Osteocyte (in vitro differentiated cells): ENCODE results near the gene NTSR2. TPM values are rescaled to one million over a fixed set of nuclear protein-coding genes. Genes with fewer than 3 reads are reported as not detected.

Experiments
- DNase-seq: peaks from one replicate; pipeline ENCODE4 v3.0.0; 2021; ENCODE audit warnings: mixed read lengths; ENCODE audit not compliant: unreplicated experiment; ENCODE audit errors: extremely low spot score
- H3K27ac Mint-ChIP-seq: one replicate; pipeline ENCODE4 v1.8.0; 2021; ENCODE audit warnings: mild to moderate bottlenecking, mixed read lengths; ENCODE audit not compliant: unreplicated experiment
- H3K27me3 Mint-ChIP-seq: one replicate; pipeline ENCODE4 v1.8.0; 2021; ENCODE audit warnings: mixed read lengths; ENCODE audit not compliant: unreplicated experiment
- H3K36me3 Mint-ChIP-seq: one replicate; pipeline ENCODE4 v1.8.0; 2021; ENCODE audit warnings: mixed read lengths; ENCODE audit not compliant: unreplicated experiment
- H3K4me1 Mint-ChIP-seq: one replicate; pipeline ENCODE4 v1.8.0; 2021; ENCODE audit warnings: mixed read lengths; ENCODE audit not compliant: unreplicated experiment
- H3K4me3 Mint-ChIP-seq: one replicate; pipeline ENCODE4 v1.8.0; 2021; ENCODE audit warnings: mild to moderate bottlenecking, moderate library complexity, mixed read lengths; ENCODE audit not compliant: unreplicated experiment
- H3K9me3 Mint-ChIP-seq: one replicate; pipeline ENCODE4 v1.8.0; 2021; ENCODE audit warnings: mixed read lengths; ENCODE audit not compliant: unreplicated experiment
- total RNA-seq: library from RNA; stranded (reverse); gene quantifications from 2 replicates; pipeline ENCODE4 v1.2.1, GENCODE V29; 2021
- TF ChIP-seq, protein P1 (sequence below): fragments of 200-600 bp; sonication (generic); IDR thresholded peaks from 2 replicates; pipeline ENCODE4 v1.5.0; 2021; ENCODE audit warnings: antibody characterized with exemption, mild to moderate bottlenecking, moderate library complexity

Gene NTSR2
- total RNA-seq, 1 donor from 2014 or later = not detected

DNA sequence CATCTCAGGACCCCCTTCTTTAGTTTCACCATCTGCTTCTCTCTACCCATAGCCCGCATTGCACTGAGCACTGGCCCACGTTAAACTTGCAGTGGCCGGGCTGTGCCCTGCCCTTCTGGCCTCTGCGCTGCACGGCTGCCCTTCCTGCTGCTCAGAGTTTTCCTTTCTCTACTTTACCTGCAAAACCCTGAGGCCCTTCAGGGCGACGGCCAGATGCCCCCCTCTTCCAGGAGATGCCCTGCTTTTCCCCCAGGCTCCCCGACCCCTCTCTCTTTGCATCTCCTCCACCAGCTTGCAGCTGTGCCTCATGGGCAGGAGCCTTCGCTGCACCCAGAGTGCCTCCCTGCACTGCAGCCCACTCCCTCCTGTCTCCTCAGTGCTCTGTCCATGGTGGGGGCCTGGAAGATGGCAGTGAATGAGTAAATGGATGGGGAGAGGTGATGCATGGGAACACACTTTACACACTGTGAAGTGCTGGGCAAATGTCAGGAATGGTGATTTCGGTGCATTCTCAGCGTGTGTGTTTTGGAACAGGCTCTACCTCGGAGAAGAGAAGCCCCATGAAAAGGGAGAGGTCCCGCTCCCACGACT, 53.8 kb downstream of the NTSR2 start:
- Mint-ChIP-seq H3K36me3 (no peaks in the 10 kb centered on the region), H3K4me3 (no peak overlapping the region), H3K27ac (no peak overlapping the region), H3K27me3 (peaks cover 10% of the 10 kb centered on the region), H3K4me1 (no peaks in the 10 kb centered on the region), H3K9me3 (no peaks in the 10 kb centered on the region)
- TF ChIP-seq, protein P1, sequence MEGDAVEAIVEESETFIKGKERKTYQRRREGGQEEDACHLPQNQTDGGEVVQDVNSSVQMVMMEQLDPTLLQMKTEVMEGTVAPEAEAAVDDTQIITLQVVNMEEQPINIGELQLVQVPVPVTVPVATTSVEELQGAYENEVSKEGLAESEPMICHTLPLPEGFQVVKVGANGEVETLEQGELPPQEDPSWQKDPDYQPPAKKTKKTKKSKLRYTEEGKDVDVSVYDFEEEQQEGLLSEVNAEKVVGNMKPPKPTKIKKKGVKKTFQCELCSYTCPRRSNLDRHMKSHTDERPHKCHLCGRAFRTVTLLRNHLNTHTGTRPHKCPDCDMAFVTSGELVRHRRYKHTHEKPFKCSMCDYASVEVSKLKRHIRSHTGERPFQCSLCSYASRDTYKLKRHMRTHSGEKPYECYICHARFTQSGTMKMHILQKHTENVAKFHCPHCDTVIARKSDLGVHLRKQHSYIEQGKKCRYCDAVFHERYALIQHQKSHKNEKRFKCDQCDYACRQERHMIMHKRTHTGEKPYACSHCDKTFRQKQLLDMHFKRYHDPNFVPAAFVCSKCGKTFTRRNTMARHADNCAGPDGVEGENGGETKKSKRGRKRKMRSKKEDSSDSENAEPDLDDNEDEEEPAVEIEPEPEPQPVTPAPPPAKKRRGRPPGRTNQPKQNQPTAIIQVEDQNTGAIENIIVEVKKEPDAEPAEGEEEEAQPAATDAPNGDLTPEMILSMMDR = no peak
- no peak for DNase-seq

DNA sequence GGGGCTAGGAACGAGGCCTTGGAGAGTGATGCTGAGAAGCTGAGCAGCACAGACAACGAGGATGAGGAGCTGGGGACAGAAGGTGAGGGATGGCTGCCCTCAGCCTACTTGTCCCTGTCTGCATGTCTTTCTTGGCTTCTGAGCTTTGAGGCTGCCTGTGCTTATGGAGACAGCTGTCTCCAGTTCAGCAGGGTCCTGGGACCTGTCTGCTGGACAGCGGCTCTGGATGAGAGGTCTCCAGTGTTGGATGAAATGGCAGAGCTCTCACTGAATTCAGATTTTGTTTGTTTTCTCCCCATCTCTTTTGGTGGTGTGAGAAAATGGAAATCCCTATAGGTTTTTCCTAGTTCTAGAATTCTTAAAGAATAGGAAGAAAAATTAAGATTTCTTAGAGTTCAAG, 54.8 kb downstream of the NTSR2 start:
- no peaks in the 10 kb centered on the region for H3K4me1 Mint-ChIP-seq
- DNase-seq = no peak
- no peak overlapping the region for H3K27ac Mint-ChIP-seq
- H3K9me3 Mint-ChIP-seq = no peaks in the 10 kb centered on the region
- TF ChIP-seq, protein P1 = no peak
- no peak overlapping the region for H3K4me3 Mint-ChIP-seq
- peaks cover 10% of the 10 kb centered on the region for H3K27me3 Mint-ChIP-seq
- H3K36me3 Mint-ChIP-seq = no peaks in the 10 kb centered on the region

DNA sequence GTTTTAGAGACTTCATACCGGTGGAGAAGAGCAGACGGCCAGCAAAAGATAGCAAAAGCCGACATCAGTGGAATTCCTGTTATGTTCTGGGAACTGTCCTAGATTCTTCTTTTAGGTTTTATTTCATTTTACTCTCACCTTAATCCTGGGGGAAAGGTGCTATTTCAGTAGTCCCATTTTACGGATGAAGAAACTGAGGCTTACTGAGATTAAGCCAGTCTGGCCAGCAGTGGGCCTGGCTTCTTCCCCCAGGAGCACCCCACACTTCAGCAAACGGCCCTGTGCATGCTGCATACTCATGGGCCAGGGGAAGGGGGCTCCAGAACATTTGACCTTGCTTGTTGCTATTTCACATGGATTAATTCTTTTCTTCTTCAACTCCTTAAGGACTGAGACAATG, 56.7 kb downstream of the NTSR2 start:
- TF ChIP-seq, protein P1 = no peak
- Mint-ChIP-seq H3K4me1 (no peaks in the 10 kb centered on the region), H3K36me3 (no peaks in the 10 kb centered on the region), H3K4me3 (no peak overlapping the region), H3K9me3 (no peaks in the 10 kb centered on the region), H3K27ac (no peak overlapping the region), H3K27me3 (peaks cover 7% of the 10 kb centered on the region)
- DNase-seq = no peak

DNA sequence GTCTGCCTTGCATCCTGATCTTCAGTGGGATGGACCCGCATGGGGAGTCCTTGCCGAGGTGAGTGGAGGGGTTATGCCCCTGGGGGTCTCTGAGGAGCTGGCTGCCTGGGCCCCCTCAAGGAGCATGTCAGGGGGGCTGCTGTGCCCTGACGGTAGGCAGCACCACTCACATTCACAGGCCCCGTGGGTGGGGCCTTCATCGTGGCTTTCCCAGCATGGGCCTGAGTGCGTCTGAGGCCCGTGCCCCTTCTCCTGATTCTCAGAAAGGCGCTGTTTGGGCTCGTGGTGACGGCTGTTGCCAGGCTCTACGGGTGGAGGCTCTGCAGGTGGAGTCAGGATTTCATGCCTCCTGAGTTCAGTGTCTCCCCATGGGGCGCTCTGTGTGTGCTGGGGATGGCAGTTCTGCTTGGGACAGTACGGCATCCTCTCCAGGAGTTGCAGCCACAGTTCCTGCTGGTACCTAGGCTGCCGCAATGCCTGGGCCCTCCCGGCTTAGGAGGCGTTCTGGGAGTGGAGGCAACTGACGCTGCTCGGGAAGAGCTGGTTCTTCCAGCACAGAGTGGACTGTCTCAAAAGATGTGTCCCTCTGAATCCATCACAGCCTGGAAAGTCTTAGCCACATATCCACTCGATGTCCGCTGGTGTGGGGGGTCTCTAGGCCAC, 57.3 kb downstream of the NTSR2 start:
- H3K27ac Mint-ChIP-seq = no peak overlapping the region
- no peak overlapping the region for H3K4me3 Mint-ChIP-seq
- TF ChIP-seq, protein P1 = no peak
- H3K27me3 Mint-ChIP-seq = peaks cover 10% of the 10 kb centered on the region
- no peaks in the 10 kb centered on the region for H3K4me1 Mint-ChIP-seq
- no peaks in the 10 kb centered on the region for H3K9me3 Mint-ChIP-seq
- DNase-seq = no peak
- no peaks in the 10 kb centered on the region for H3K36me3 Mint-ChIP-seq

DNA sequence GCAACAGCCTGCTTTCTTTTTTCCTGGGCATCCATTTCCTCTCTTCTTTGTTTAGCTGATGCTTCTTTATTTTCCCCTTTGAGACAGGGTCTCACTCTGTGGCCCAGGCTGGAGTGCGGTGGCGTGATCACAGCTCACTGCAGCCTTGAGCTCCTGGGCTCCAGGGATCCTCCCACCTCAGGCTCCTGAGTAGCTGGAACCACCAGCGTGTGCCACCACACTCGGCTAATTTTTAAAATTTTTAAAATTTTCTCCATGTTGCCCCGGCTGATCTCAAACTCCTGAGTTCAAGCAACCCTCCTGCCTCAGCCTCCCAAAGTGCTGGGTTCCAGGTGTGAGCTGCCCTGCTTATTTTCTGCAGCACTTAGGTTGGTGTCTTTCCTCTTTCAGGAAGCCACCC, 58.7 kb downstream of the NTSR2 start:
- H3K4me1 Mint-ChIP-seq = no peaks in the 10 kb centered on the region
- no peak overlapping the region for H3K27ac Mint-ChIP-seq
- TF ChIP-seq, protein P1 = no peak
- DNase-seq = no peak
- peaks cover 6% of the 10 kb centered on the region for H3K27me3 Mint-ChIP-seq
- H3K36me3 Mint-ChIP-seq = no peaks in the 10 kb centered on the region
- no peak overlapping the region for H3K4me3 Mint-ChIP-seq
- no peaks in the 10 kb centered on the region for H3K9me3 Mint-ChIP-seq
